ENCODE measurements around the gene RPL13A.

GRCh38 chr19:49456326-49456725 lies 31.1 kb upstream of the RPL13A start:
- TF ChIP-seq, protein P1, sequence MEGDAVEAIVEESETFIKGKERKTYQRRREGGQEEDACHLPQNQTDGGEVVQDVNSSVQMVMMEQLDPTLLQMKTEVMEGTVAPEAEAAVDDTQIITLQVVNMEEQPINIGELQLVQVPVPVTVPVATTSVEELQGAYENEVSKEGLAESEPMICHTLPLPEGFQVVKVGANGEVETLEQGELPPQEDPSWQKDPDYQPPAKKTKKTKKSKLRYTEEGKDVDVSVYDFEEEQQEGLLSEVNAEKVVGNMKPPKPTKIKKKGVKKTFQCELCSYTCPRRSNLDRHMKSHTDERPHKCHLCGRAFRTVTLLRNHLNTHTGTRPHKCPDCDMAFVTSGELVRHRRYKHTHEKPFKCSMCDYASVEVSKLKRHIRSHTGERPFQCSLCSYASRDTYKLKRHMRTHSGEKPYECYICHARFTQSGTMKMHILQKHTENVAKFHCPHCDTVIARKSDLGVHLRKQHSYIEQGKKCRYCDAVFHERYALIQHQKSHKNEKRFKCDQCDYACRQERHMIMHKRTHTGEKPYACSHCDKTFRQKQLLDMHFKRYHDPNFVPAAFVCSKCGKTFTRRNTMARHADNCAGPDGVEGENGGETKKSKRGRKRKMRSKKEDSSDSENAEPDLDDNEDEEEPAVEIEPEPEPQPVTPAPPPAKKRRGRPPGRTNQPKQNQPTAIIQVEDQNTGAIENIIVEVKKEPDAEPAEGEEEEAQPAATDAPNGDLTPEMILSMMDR (IDR thresholded peaks at IDR 0.05): no peak
- TF ChIP-seq POLR2A (IDR thresholded peaks at IDR 0.05): no peak
- TF ChIP-seq POLR2AphosphoS5 (IDR thresholded peaks at IDR 0.05): no peak

Data from prostate gland (tissue), 2 donors.